K562 (cell line): ENCODE results near the gene CYP2A6. TPM values are rescaled to one million over a fixed set of nuclear protein-coding genes. Genes with fewer than 3 reads are reported as not detected.

Experiments
- ADNP ChIP-seq: fragments of 200-800 bp; sonication (Bioruptor generic); IDR thresholded peaks from 2 replicates; pipeline ENCODE4 v1.6.1; 2016; ENCODE audit warnings: missing genetic modification characterization, missing compliant biosample characterization
- ATF2 ChIP-seq: sonication (generic); formaldehyde crosslinking; IDR thresholded peaks from 2 replicates; pipeline ENCODE4 v1.8.1; 2022; ENCODE audit warnings: missing genetic modification reagents
- CGGBP1 ChIP-seq: fragments of 250-450 bp; sonication (Bioruptor Pico); IDR thresholded peaks from 2 replicates; pipeline ENCODE4 v1.9.0; 2021; ENCODE audit warnings: mild to moderate bottlenecking
- E2F1 ChIP-seq: sonication (generic); formaldehyde crosslinking; IDR thresholded peaks from 2 replicates; pipeline ENCODE4 v1.8.1; 2023; ENCODE audit warnings: mild to moderate bottlenecking, missing genetic modification reagents, moderate library complexity
- HINFP ChIP-seq: fragments of 450-650 bp; conservative IDR thresholded peaks from 2 replicates; pipeline ENCODE4 v1.6.1; 2016; ENCODE audit warnings: missing genetic modification characterization, low read depth, mild to moderate bottlenecking, control low read depth, missing compliant biosample characterization
- HMG20B ChIP-seq: fragments of 250-450 bp; sonication (Bioruptor Pico); IDR thresholded peaks from 2 replicates; pipeline ENCODE4 v1.5.0; 2021; ENCODE audit warnings: mild to moderate bottlenecking
- IRF2 ChIP-seq: sonication (generic); formaldehyde crosslinking; IDR thresholded peaks from 2 replicates; pipeline ENCODE4 v1.8.1; 2022; ENCODE audit warnings: mild to moderate bottlenecking, missing genetic modification reagents
- KAT2B ChIP-seq: IDR thresholded peaks from one replicate; pipeline ENCODE4 v1.6.1; 2012; ENCODE audit warnings: low read depth, mild to moderate bottlenecking, control low read depth, inconsistent platforms, low read length, moderate library complexity
- KLF16 ChIP-seq: IDR thresholded peaks from 2 replicates; pipeline ENCODE4 v1.6.1; 2016; ENCODE audit warnings: antibody characterized with exemption
- MTA3 ChIP-seq: fragments of 450-650 bp; formaldehyde crosslinking; IDR thresholded peaks from 2 replicates; pipeline ENCODE4 v1.6.1; 2017; ENCODE audit warnings: mild to moderate bottlenecking, borderline replicate concordance
- RFX7 ChIP-seq: fragments of 250-450 bp; sonication (Bioruptor Pico); IDR thresholded peaks from 2 replicates; pipeline ENCODE4 v1.5.1; 2021; ENCODE audit warnings: mild to moderate bottlenecking
- SP2 ChIP-seq: IDR thresholded peaks from 2 replicates; pipeline ENCODE4 v1.6.1; 2011; ENCODE audit warnings: mild to moderate bottlenecking, low read depth, low read length, moderate library complexity; ENCODE audit not compliant: poor library complexity, severe bottlenecking; ENCODE audit errors: extremely low read depth
- SRSF9 ChIP-seq: fragments of 200-400 bp; formaldehyde crosslinking; IDR thresholded peaks from 2 replicates; pipeline ENCODE4 v1.6.1; 2017; ENCODE audit warnings: low read depth, low read length, borderline replicate concordance
- SUPT5H ChIP-seq: fragments of 450-650 bp; IDR thresholded peaks from 2 replicates; pipeline ENCODE4 v1.6.1; 2016
- YBX1 ChIP-seq: fragments of 450-650 bp; IDR thresholded peaks from 2 replicates; pipeline ENCODE4 v1.7.1; 2016; ENCODE audit warnings: mild to moderate bottlenecking
- ZBTB49 ChIP-seq: sonication (generic); formaldehyde crosslinking; IDR thresholded peaks from 2 replicates; pipeline ENCODE4 v1.8.0; 2022; ENCODE audit warnings: missing genetic modification reagents, mild to moderate bottlenecking, borderline replicate concordance
- ZFP91 ChIP-seq: sonication (generic); formaldehyde crosslinking; IDR thresholded peaks from 2 replicates; pipeline ENCODE4 v1.8.0; 2022; ENCODE audit warnings: mild to moderate bottlenecking, missing genetic modification reagents
- ZNF384 ChIP-seq: IDR thresholded peaks from 2 replicates; pipeline ENCODE4 v1.6.1; 2012; ENCODE audit warnings: low read depth, low read length, improper control_type of control experiment
- polyA plus RNA-seq, 8 experiments: library from polyadenylated mRNA; depleted of rRNA in 4 of 8; stranded (reverse) in 5 of 8; unstranded in 3 of 8; fragments of >200 nt; fragmentation: Nextera tagmentation in 2 of 8; fragmentation: Illumina TruSeq in 1 of 8; extraction: Ambion mirVana in 2 of 8; extraction: Trizol in 1 of 8; gene quantifications; 2 replicates each; pipeline versions ENCODE4 v1.2.1 to v1.2.3, GENCODE V29; 2011 to 2014; ENCODE audit warnings: inconsistent platforms in 1 of 8, missing spikeins in 1 of 8
- total RNA-seq, 7 experiments: library from RNA; depleted of rRNA in 6 of 7; stranded (reverse); fragments of >200 nt in 6 of 7; fragmentation: Illumina TruSeq in 2 of 7; extraction: Trizol in 2 of 7; gene quantifications; 2 replicates each; pipeline versions ENCODE4 v1.2.1 to v1.2.3, GENCODE V29; 2011 to 2021; ENCODE audit warnings: low replicate concordance in 1 of 7

CYP2A6 gene
- total and polyA plus RNA-seq, 9 of the 15 experiments (the other 6 are each of a cell fraction or from before 2014, with no cell fraction given): 0.31 TPM; not detected in 8

GRCh38 chr19:40797963-40798682, 52.1 kb downstream of the CYP2A6 start (continued):
- TF ChIP-seq ZBTB49 (CRISPR knock-in tag) (no peak), SUPT5H (peak; percentile 72), ATF2 (CRISPR knock-in tag) (no peak), RFX7 (no peak), ZFP91 (CRISPR knock-in tag) (no peak), E2F1 (CRISPR knock-in tag) (0 out of 2 replicates have a peak, but pooled peaks have one; percentile 27), CGGBP1 (no peak), SRSF9 (no peak), KAT2B (no peak), YBX1 (no peak), KLF16 (peak; percentile 27; the same call in 1 of the 2 replicates), ZNF384 (no peak), ADNP (tag) (no peak), HINFP (tag) (peak; percentile 77), SP2 (no peak), IRF2 (CRISPR knock-in tag) (no peak), MTA3 (0 out of 2 replicates have a peak, but pooled peaks have one; percentile 50), HMG20B (CRISPR knock-in tag) (no peak)
